KMS-11 (cell line): ENCODE measurements around the gene ZNF780A.

Experiments used
- H2AFZ ChIP-seq: fragments of 200-600 bp; sonication (generic); 2 replicates; pipeline ENCODE4 v1.6.1; 2016; ENCODE audit warnings: antibody characterized with exemption, mixed run types, low read depth
- H3K27ac ChIP-seq: fragments of 200-600 bp; sonication (generic); 2 replicates; pipeline ENCODE4 v1.6.1; 2016; ENCODE audit warnings: mild to moderate bottlenecking, mixed run types
- H3K27me3 ChIP-seq: fragments of 200-600 bp; sonication (generic); 2 replicates; pipeline ENCODE4 v1.6.1; 2017; ENCODE audit warnings: mild to moderate bottlenecking, low read depth, mixed run types, moderate library complexity; ENCODE audit not compliant: insufficient read depth
- H3K36me3 ChIP-seq: fragments of 200-600 bp; sonication (generic); 2 replicates; pipeline ENCODE4 v1.6.1; 2017; ENCODE audit warnings: mild to moderate bottlenecking, mixed run types; ENCODE audit not compliant: insufficient read depth
- H3K4me1 ChIP-seq: fragments of 200-600 bp; sonication (generic); 2 replicates; pipeline ENCODE4 v1.6.1; 2016; ENCODE audit warnings: mild to moderate bottlenecking, low read depth, mixed run types; ENCODE audit not compliant: poor library complexity, severe bottlenecking
- H3K4me2 ChIP-seq: fragments of 200-600 bp; sonication (generic); 2 replicates; pipeline ENCODE4 v1.7.0; 2016; ENCODE audit warnings: mild to moderate bottlenecking, mixed run types
- H3K4me3 ChIP-seq: fragments of 200-600 bp; sonication (generic); IDR thresholded peaks from 2 replicates; pipeline ENCODE4 v1.6.1; 2017; ENCODE audit warnings: low read depth, low read length, mixed read lengths; ENCODE audit not compliant: insufficient read depth
- H3K79me2 ChIP-seq: fragments of 200-600 bp; sonication (generic); 2 replicates; pipeline ENCODE4 v1.6.1; 2016; ENCODE audit warnings: low read depth, mixed run types; ENCODE audit not compliant: insufficient read depth
- H3K9ac ChIP-seq: fragments of 200-600 bp; sonication (generic); 2 replicates; pipeline ENCODE4 v1.6.1; 2016; ENCODE audit warnings: mild to moderate bottlenecking, mixed run types
- H4K20me1 ChIP-seq: fragments of 200-600 bp; sonication (generic); 2 replicates; pipeline ENCODE4 v1.6.1; 2016; ENCODE audit warnings: mild to moderate bottlenecking, mixed run types; ENCODE audit not compliant: insufficient read depth
- TF ChIP-seq, protein P1 (sequence below): fragments of 200-600 bp; sonication (generic); conservative IDR thresholded peaks from 2 replicates; pipeline ENCODE4 v1.6.1; 2017; ENCODE audit warnings: low read depth, mild to moderate bottlenecking, antibody characterized with exemption, low read length, moderate library complexity, mixed read lengths

The ZNF780A gene

DNA sequence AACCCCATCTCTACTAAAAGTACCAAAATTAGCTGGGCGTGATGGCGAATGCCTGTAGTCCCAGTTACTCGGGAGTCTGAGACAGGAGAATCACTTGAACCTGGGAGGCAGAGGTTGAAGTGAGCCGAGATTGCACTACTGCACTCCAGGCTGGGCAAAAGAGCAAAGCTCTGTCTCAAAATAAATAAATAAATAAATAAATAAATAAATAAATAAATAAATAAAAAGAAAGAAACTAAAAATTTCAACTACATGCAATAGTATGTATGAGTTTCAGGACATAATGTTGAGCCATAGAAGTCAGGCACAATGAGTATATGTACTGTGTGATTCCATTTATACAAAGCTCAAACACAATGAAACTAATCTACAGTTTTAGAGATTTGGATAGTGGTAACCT is 12.9 kb upstream of the ZNF780A start:
- Histone ChIP-seq H3K36me3 (no peaks in the 10 kb centered on the region), H3K4me1 (no peaks in the 10 kb centered on the region), H4K20me1 (no peaks in the 10 kb centered on the region), H3K9ac (no peak overlapping the region), H2AFZ (no peak overlapping the region), H3K79me2 (no peaks in the 10 kb centered on the region), H3K4me3 (no peak overlapping the region), H3K27ac (no peak overlapping the region), H3K27me3 (0 out of 2 replicates have a peak, but pooled peaks cover 4% of the 10 kb centered on the region), H3K4me2 (no peak overlapping the region)
- TF ChIP-seq, protein P1, sequence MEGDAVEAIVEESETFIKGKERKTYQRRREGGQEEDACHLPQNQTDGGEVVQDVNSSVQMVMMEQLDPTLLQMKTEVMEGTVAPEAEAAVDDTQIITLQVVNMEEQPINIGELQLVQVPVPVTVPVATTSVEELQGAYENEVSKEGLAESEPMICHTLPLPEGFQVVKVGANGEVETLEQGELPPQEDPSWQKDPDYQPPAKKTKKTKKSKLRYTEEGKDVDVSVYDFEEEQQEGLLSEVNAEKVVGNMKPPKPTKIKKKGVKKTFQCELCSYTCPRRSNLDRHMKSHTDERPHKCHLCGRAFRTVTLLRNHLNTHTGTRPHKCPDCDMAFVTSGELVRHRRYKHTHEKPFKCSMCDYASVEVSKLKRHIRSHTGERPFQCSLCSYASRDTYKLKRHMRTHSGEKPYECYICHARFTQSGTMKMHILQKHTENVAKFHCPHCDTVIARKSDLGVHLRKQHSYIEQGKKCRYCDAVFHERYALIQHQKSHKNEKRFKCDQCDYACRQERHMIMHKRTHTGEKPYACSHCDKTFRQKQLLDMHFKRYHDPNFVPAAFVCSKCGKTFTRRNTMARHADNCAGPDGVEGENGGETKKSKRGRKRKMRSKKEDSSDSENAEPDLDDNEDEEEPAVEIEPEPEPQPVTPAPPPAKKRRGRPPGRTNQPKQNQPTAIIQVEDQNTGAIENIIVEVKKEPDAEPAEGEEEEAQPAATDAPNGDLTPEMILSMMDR: no peak

DNA sequence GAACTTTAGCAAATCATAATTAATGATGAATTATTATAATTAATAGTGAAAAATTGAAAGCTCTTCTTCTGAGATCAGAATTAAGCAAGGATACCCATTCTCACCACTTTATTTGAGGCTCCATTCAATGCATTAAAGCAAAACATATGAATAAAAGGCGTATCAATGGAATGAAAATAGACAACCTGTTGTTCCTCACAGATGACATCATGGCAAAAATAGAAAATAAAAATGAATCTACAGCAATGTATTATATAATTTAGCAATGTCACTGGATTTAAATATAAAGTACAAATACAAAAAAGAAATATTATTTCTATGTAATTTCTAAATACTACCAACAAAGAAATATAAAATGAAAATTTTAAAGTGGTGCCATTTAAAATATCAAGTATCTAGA is 11.1 kb upstream of the ZNF780A start:
- H4K20me1 ChIP-seq: no peaks in the 10 kb centered on the region
- no peaks in the 10 kb centered on the region for H3K79me2 ChIP-seq
- no peaks in the 10 kb centered on the region for H3K36me3 ChIP-seq
- H3K4me2 ChIP-seq: no peak overlapping the region
- H3K9ac ChIP-seq: no peak overlapping the region
- H3K27ac ChIP-seq: no peak overlapping the region
- H2AFZ ChIP-seq: no peak overlapping the region
- TF ChIP-seq, protein P1: no peak
- H3K4me1 ChIP-seq: no peaks in the 10 kb centered on the region
- H3K4me3 ChIP-seq: no peak overlapping the region
- 0 out of 2 replicates have a peak, but pooled peaks cover 4% of the 10 kb centered on the region for H3K27me3 ChIP-seq

DNA sequence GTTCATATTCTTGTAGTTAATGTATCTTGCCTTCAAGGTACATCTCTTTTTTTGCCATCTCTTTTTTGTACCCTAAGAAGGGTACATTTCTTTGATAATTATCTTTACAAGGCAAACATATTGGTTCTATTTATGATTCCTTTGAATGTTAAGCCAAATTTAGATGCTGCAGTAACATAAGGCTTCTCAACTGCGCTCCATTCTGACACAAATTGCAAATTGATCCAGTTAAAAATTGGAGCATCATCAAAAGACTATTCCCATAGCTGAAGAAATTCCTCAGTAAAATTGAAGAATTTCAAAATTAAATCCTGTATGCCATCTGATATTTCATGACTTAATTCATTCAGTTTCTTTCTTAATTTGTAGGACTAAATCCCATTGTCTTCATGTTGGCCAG is 2.7 kb upstream of the ZNF780A start:
- Histone ChIP-seq H4K20me1 (no peaks in the 10 kb centered on the region), H3K4me1 (peaks cover 54% of the 10 kb centered on the region), H3K27me3 (no peaks in the 10 kb centered on the region), H3K36me3 (no peaks in the 10 kb centered on the region), H3K4me2 (peak overlapping the region; percentile 83; the same call in 1 of the 2 replicates), H3K79me2 (peaks cover 13% of the 10 kb centered on the region; the same call in 1 of the 2 replicates), H3K27ac (peak overlapping the region; percentile 94), H2AFZ (no peak overlapping the region), H3K4me3 (no peak overlapping the region), H3K9ac (no peak overlapping the region)
- TF ChIP-seq, protein P1: no peak

DNA sequence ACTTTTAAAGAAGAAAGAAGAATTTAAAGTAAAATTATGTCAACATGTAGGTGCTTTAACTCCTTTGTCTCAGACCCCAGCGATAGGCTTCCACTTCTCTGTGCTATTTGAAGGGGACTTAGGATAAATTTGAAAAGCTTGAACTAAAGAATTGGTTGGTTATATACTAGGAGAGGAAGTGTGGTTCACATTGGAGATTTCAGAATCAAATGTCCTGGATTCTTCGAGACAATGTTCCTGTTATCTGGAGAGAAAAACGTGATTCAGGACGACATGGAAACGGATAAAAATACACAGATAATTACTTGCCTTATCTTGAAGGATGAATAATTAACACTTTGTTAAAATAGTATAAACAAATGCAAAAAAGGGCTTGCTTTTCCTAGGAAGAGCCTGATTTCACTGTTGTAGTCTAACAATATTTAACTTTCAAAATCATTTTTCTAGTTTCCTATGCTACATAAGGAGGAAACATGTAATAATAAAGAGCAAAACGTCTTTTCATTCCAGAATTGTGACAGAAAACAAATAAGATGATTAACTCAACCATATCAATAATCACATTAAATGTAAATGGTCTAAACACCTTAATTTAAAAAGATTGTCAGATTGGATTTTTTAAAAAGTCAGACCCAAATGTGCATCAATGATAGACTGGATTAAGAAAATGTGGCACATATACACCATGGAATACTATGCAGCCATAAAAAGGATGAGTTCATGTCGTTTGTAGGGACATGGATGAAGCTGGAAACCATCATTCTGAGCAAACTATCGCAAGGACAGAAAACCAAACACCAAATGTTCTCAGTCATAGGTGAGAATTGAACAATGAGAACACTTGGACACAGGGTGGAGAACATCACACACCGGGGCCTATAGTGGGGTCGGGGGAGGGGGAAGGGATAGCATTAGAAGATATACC is 724 bp upstream of the ZNF780A start:
- Histone ChIP-seq H3K4me3 (peak overlapping the region; percentile 77), H3K36me3 (no peaks in the 10 kb centered on the region), H4K20me1 (no peaks in the 10 kb centered on the region), H2AFZ (peak overlapping the region; percentile 91), H3K79me2 (peaks cover 31% of the 10 kb centered on the region; the same call in 1 of the 2 replicates), H3K27me3 (no peaks in the 10 kb centered on the region), H3K4me2 (peak overlapping the region; percentile 58), H3K27ac (peak overlapping the region; percentile 76), H3K9ac (peak overlapping the region; percentile 79), H3K4me1 (peaks cover 52% of the 10 kb centered on the region)
- TF ChIP-seq, protein P1: no peak
